ENCODE measurements around the gene LEKR1.
"Not testable (repeated sequence)": the region's sequence is repeated elsewhere in the genome, so short reads cannot be mapped to it uniquely, and the experiment has no call there.

The LEKR1 gene

GRCh38 chr3:156838035-156838434 is 11.9 kb downstream of the LEKR1 start:
- DNase-seq: no peak

GRCh38 chr3:156840826-156841689 is 14.9 kb downstream of the LEKR1 start:
- DNase-seq: no peak

- no peak for DNase-seq
Measured at GRCh38 chr3:156843071-156843808, 17.1 kb downstream of the LEKR1 start.

- DNase-seq: no peak
Measured at GRCh38 chr3:156847752-156848448, 21.7 kb downstream of the LEKR1 start.

- no peak for DNase-seq
Measured at GRCh38 chr3:156859578-156859977, 33.4 kb downstream of the LEKR1 start.

GRCh38 chr3:156860873-156861272 is 34.7 kb downstream of the LEKR1 start:
- no peak for DNase-seq

- DNase-seq: no peak
Measured at GRCh38 chr3:156862338-156862737, 36.2 kb downstream of the LEKR1 start.

GRCh38 chr3:156865732-156866131 is 39.6 kb downstream of the LEKR1 start:
- DNase-seq: no peak

- DNase-seq: no peak
Measured at GRCh38 chr3:156867174-156867573, 41.0 kb downstream of the LEKR1 start.

- DNase-seq: no peak
Measured at GRCh38 chr3:156867920-156868319, 41.8 kb downstream of the LEKR1 start.

- no peak for DNase-seq
Measured at GRCh38 chr3:156873906-156874305, 47.8 kb downstream of the LEKR1 start.

- not testable (repeated sequence) for DNase-seq
Measured at GRCh38 chr3:156879491-156879890, 53.3 kb downstream of the LEKR1 start.

GRCh38 chr3:156885761-156886160 is 59.6 kb downstream of the LEKR1 start:
- DNase-seq: no peak

GRCh38 chr3:156888176-156888575 is 62.0 kb downstream of the LEKR1 start:
- no peak for DNase-seq

- no peak for DNase-seq
Measured at GRCh38 chr3:156888576-156888975, 62.4 kb downstream of the LEKR1 start.

- DNase-seq: no peak
Measured at GRCh38 chr3:156892701-156893100, 66.5 kb downstream of the LEKR1 start.

GRCh38 chr3:156895374-156895773 is 69.2 kb downstream of the LEKR1 start:
- not testable (repeated sequence) for DNase-seq

- not testable (repeated sequence) for DNase-seq
Measured at GRCh38 chr3:156897851-156898250, 71.7 kb downstream of the LEKR1 start.

GRCh38 chr3:156898296-156898880 is 72.2 kb downstream of the LEKR1 start:
- DNase-seq: no peak

- DNase-seq: no peak
Measured at GRCh38 chr3:156899951-156900350, 73.8 kb downstream of the LEKR1 start.

- no peak for DNase-seq
Measured at GRCh38 chr3:156902916-156903315, 76.8 kb downstream of the LEKR1 start.

GRCh38 chr3:156906275-156906674 is 80.1 kb downstream of the LEKR1 start:
- no peak for DNase-seq

- no peak for DNase-seq
Measured at GRCh38 chr3:156908398-156908797, 82.2 kb downstream of the LEKR1 start.
